HCT116 (cell line): ENCODE data around the gene ZFAND5.

Experiments
- ATF3 ChIP-seq: IDR thresholded peaks from 2 replicates; pipeline ENCODE4 v1.6.1; 2012
- CTCF ChIP-seq, 3 experiments: fragments of 200-600 bp in 1 of 3; sonication (generic) in 1 of 3; IDR thresholded peaks in 2 of 3; conservative IDR thresholded peaks in 1 of 3; 2 replicates each; pipeline ENCODE4 v1.5.1; 2012 to 2017; ENCODE audit warnings: low read depth in 2 of 3, low read length in 2 of 3, antibody characterized with exemption in 1 of 3, borderline replicate concordance in 1 of 3, control low read depth in 1 of 3, mild to moderate bottlenecking in 1 of 3, mixed read lengths in 1 of 3, mixed run types in 1 of 3, moderate library complexity in 1 of 3; ENCODE audit not compliant: insufficient read depth in 1 of 3
- EZH2phosphoT487 ChIP-seq: fragments of 200-600 bp; IDR thresholded peaks from 2 replicates; pipeline ENCODE4 v1.6.1; 2018; ENCODE audit warnings: antibody characterized with exemption, borderline replicate concordance
- MAX ChIP-seq: IDR thresholded peaks from 2 replicates; pipeline ENCODE4 v1.6.1; 2012
- POLR2A ChIP-seq: IDR thresholded peaks from 2 replicates; pipeline ENCODE4 v1.7.0; 2011; ENCODE audit warnings: borderline replicate concordance; ENCODE audit not compliant: insufficient read depth, insufficient read length; ENCODE audit errors: extremely low read depth
- RAD21 ChIP-seq: IDR thresholded peaks from 2 replicates; pipeline ENCODE4 v1.6.1; 2012; ENCODE audit warnings: low read depth, mild to moderate bottlenecking
- REST ChIP-seq: IDR thresholded peaks from 2 replicates; pipeline ENCODE4 v1.6.1; 2012; ENCODE audit warnings: low read depth
- SRF ChIP-seq: IDR thresholded peaks from 2 replicates; pipeline ENCODE4 v1.6.1; 2012; ENCODE audit warnings: low read depth
- ZBTB33 ChIP-seq: IDR thresholded peaks from 2 replicates; pipeline ENCODE4 v1.6.1; 2011; ENCODE audit warnings: mild to moderate bottlenecking, low read length, moderate library complexity; ENCODE audit not compliant: insufficient replicate concordance; ENCODE audit errors: extremely low read depth

- TF ChIP-seq CTCF (IDR thresholded peaks at IDR 0.05 in 2 of 3, conservative IDR thresholded peaks at IDR 0.05 in 1 of 3; ENCODE audit: borderline replicate concordance in 1 of 3, insufficient read depth in 1 of 3, low read depth in 2 of 3, low read length in 2 of 3) (no peak), REST (no peak), EZH2phosphoT487 (no peak), ZBTB33 (no peak), POLR2A (no peak), RAD21 (no peak), ATF3 (no peak), MAX (no peak), SRF (no peak)
Measured at GRCh38 chr9:72377041-72377440, 12.0 kb upstream of the ZFAND5 start.
